Left lung (tissue), 10 donors: ENCODE data around the gene GNRHR. TPM values are rescaled to one million over a fixed set of nuclear protein-coding genes. Genes with fewer than 3 reads are reported as not detected.
A peak's percentile ranks its signal among the peaks of the same experiment; 100 is the strongest.
"Not testable (repeated sequence)": the region's sequence is repeated elsewhere in the genome, so short reads cannot be mapped to it uniquely, and the experiment has no call there.

ENCODE experiments used
- ATAC-seq: fragments of 200-7000 bp; cut with Tn5 transposase; one replicate; pipeline ENCODE4 v1.9.1; 2020; ENCODE audit warnings: moderate library complexity
- DNase-seq, 4 donors: peaks; one replicate each; pipeline ENCODE4 v3.0.0-alpha.2; 2013 to 2020
- H3K27ac ChIP-seq, 2 donors: fragments of 200-600 bp; sonication (generic) in 1 of 2; one replicate each; pipeline versions ENCODE4 v1.5.0 to v1.8.0; 2020 to 2021
- H3K27me3 ChIP-seq, 2 donors: fragments of 200-600 bp; sonication (generic) in 1 of 2; one replicate each; pipeline versions ENCODE4 v1.5.0 to v1.8.0; 2020 to 2021
- H3K36me3 ChIP-seq, 2 donors: fragments of 200-600 bp; sonication (generic) in 1 of 2; one replicate each; pipeline versions ENCODE4 v1.5.0 to v1.8.0; 2020 to 2021
- H3K4me1 ChIP-seq, 2 donors: fragments of 200-600 bp; one replicate each; pipeline ENCODE4 v1.8.0; 2021
- H3K4me3 ChIP-seq, 2 donors: fragments of 200-600 bp; sonication (generic) in 1 of 2; one replicate each; pipeline versions ENCODE4 v1.5.0 to v1.8.0; 2020 to 2021; ENCODE audit warnings: mild to moderate bottlenecking in 1 of 2
- H3K9me3 ChIP-seq, 2 donors: fragments of 200-600 bp; sonication (generic) in 1 of 2; one replicate each; pipeline versions ENCODE4 v1.5.0 to v1.8.0; 2020 to 2021
- intact Hi-C, 2 donors: fragments of 100-400 bp; cut with DNase I; formaldehyde crosslinking; loops; one replicate each; pipeline versions ENCODE4 v1.11.2 to v1.14.2; 2022
- polyA plus RNA-seq, 6 donors: library from polyadenylated mRNA; unstranded; fragments of 120-200 nt; gene quantifications; one replicate each; pipeline ENCODE4 v1.2.1, GENCODE V29; 2013; ENCODE audit not compliant: insufficient read length in 6 of 6
- total RNA-seq, 2 donors: library from RNA; stranded (reverse); fragmentation: NEBNext Ultra II Directional; extraction: Animal tissue kit (Norgen Biotek cat#: 25700); gene quantifications; one replicate each; pipeline ENCODE4 v1.2.1, GENCODE V29; 2021
- TF ChIP-seq, protein P1 (sequence below), 2 donors: fragments of 200-600 bp; sonication (generic) in 1 of 2; IDR thresholded peaks; one replicate each; pipeline versions ENCODE4 v1.5.0 to v1.8.0; 2021; ENCODE audit warnings: antibody characterized with exemption in 2 of 2
- donor health status: DM: no; HTN: yes; CAD: no.
- donor health status: DM: no; HTN: no; CAD: no.

Gene GNRHR
- total and polyA plus RNA-seq, 8 donors: 0.66 to 1.3 (median 0.72) TPM; not detected in 2

DNA sequence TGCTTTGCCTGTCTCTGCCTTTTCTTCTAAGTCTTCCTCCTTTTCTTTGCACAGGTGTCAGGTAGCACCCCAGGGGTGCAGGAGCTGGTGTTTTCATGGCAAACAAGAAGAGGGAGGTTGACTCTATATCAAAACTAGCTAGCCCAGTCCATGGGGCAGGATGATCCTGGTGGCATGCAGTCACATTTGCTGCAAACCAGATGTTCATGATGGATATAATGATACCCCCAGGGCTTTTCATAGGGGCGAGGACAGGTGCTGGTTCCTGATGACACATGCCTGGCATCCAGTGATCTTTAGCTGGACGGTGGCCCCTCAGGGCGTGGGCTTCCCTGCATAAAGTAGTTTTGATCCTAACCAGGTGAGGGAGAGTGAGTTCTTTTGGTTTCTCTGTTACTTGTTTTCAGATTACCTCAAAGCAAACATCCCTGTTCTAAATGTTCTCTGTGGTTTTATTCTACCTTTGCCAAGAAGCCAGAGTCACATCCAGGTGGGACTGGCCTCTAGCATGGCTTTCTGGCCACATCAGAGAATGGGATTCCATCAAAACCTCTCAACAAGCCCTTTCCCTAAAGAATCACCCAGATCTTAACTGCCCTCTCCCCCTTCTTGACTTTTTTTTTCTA lies 42.1 kb downstream of the GNRHR start:
- Histone ChIP-seq H3K27me3 (no peaks in the 10 kb centered on the region), H3K4me3 (no peak overlapping the region), H3K27ac (no peak overlapping the region), H3K36me3 (peaks cover 0 to 3% of the 10 kb centered on the region in 2 donors), H3K9me3 (peaks cover 0 to 5% of the 10 kb centered on the region in 2 donors), H3K4me1 (no peaks in the 10 kb centered on the region)
- ATAC-seq (no peak), DNase-seq (no peak)
- intact Hi-C loops: no loop called here
- TF ChIP-seq, protein P1, sequence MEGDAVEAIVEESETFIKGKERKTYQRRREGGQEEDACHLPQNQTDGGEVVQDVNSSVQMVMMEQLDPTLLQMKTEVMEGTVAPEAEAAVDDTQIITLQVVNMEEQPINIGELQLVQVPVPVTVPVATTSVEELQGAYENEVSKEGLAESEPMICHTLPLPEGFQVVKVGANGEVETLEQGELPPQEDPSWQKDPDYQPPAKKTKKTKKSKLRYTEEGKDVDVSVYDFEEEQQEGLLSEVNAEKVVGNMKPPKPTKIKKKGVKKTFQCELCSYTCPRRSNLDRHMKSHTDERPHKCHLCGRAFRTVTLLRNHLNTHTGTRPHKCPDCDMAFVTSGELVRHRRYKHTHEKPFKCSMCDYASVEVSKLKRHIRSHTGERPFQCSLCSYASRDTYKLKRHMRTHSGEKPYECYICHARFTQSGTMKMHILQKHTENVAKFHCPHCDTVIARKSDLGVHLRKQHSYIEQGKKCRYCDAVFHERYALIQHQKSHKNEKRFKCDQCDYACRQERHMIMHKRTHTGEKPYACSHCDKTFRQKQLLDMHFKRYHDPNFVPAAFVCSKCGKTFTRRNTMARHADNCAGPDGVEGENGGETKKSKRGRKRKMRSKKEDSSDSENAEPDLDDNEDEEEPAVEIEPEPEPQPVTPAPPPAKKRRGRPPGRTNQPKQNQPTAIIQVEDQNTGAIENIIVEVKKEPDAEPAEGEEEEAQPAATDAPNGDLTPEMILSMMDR (IDR thresholded peaks at IDR 0.05): no peak

DNA sequence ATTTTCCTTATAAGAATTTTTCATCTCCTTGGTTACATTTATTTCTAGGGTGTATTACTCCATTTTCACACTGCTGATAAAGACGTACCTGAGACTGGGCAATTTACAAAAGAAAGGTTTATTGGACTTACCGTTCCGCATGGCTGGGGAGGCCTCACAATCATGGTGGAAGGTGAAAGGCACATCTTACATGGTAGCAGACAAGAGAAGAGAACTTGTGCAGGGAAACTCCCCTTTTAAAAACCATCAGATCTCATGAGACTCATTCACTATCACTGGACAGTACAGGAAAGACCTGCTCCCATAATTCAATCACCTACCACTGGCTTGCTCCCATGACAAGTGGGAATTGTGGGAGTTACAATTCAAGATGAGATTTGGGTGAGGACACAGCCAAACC lies 47.5 kb downstream of the GNRHR start:
- H3K4me1 ChIP-seq, H3K36me3 ChIP-seq, H3K27me3 ChIP-seq, H3K4me3 ChIP-seq, intact Hi-C loops, H3K27ac ChIP-seq, ATAC-seq, DNase-seq: not testable (repeated sequence)
- peaks cover 0 to 13% of the 10 kb centered on the region in 2 donors for H3K9me3 ChIP-seq

DNA sequence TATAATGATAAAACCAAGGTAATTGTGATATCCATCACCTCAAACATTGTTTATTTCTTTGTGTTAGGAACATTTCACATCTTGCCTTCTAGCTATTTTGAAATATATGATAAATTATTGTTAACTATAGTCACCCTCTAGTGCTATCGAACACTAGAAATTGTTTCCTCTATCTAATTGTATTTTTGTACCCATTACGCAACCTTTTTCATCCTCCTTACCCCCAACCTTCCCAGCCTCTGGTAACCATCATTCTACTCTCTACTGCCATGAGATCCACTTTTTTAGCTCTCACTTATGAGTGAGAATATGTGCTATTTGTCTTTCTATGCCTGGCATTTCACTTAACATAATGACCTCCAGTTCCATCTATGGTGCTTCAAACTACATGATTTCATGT lies 49.3 kb downstream of the GNRHR start:
- no peaks in the 10 kb centered on the region for H3K27me3 ChIP-seq
- H3K9me3 ChIP-seq: peaks cover 0 to 13% of the 10 kb centered on the region in 2 donors
- H3K4me3 ChIP-seq: no peak overlapping the region
- H3K4me1 ChIP-seq: peaks cover 4 to 13% of the 10 kb centered on the region in 2 donors
- H3K27ac ChIP-seq: no peak overlapping the region
- intact Hi-C loops: no loop called here
- DNase-seq: no peak
- TF ChIP-seq, protein P1 (IDR thresholded peaks at IDR 0.05): no peak
- no peaks in the 10 kb centered on the region for H3K36me3 ChIP-seq
- no peak for ATAC-seq

DNA sequence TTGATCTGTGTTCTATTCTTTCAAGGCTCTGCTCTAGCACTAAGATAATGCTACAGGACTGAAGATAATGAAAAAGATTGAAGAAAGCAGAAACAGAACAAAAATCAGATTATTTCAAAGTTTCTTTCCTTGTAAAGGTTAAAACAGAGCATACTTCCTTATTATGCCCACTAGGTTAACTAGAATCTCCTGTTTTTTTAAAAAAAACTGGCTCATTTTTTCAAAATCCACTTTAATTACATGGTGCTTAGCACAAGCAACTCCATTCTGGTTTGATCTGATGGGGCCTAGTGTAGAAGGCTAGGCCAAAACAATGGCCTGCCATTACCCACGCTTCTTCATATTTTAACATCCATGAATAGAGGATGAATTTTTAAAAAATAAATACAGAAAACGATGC lies 52.0 kb downstream of the GNRHR start:
- Histone ChIP-seq H3K9me3 (peaks cover 0 to 9% of the 10 kb centered on the region in 2 donors), H3K36me3 (no peaks in the 10 kb centered on the region), H3K27me3 (no peaks in the 10 kb centered on the region), H3K4me3 (peak overlapping the region in 1 of 2 donors; percentile 94), H3K27ac (peak overlapping the region in 1 of 2 donors; percentile 90), H3K4me1 (peaks cover 7 to 35% of the 10 kb centered on the region in 2 donors)
- no peak for DNase-seq
- ATAC-seq: no peak
- TF ChIP-seq, protein P1 (IDR thresholded peaks at IDR 0.05): no peak
- intact Hi-C loops: no loop called here

DNA sequence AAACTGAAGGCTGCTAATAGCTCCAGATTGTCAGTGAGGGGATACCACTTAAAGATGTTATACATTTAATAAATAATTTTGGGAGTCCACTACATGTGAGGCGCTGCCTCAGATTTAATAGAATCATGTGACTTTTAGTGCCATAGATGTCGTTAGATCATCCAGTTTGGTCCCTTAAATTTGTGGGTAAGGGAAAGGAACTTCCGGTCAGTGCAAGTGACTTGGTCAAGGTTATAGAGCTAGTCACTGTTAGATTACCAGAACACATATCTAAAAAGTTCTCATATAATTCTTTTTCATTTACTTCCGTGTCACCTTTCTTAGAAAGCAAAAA lies 52.7 kb downstream of the GNRHR start:
- ATAC-seq (no peak), DNase-seq (no peak)
- H3K4me3 ChIP-seq: peak overlapping the region; percentile 93 to 94
- no peaks in the 10 kb centered on the region for H3K27me3 ChIP-seq
- no peaks in the 10 kb centered on the region for H3K36me3 ChIP-seq
- H3K4me1 ChIP-seq: peaks cover 7 to 35% of the 10 kb centered on the region in 2 donors
- intact Hi-C loops: no loop called here
- peaks cover 0 to 2% of the 10 kb centered on the region in 2 donors for H3K9me3 ChIP-seq
- peak overlapping the region; percentile 85 to 90 for H3K27ac ChIP-seq
- TF ChIP-seq, protein P1 (IDR thresholded peaks at IDR 0.05): no peak
